GM19193 (cell line): ENCODE results near the gene MAPK10.

ENCODE experiments used
- POLR2A ChIP-seq: IDR thresholded peaks from 4 replicates; pipeline ENCODE4 v1.6.1; 2011; ENCODE audit not compliant: insufficient read depth, insufficient read length; ENCODE audit errors: extremely low read depth

Gene MAPK10

DNA sequence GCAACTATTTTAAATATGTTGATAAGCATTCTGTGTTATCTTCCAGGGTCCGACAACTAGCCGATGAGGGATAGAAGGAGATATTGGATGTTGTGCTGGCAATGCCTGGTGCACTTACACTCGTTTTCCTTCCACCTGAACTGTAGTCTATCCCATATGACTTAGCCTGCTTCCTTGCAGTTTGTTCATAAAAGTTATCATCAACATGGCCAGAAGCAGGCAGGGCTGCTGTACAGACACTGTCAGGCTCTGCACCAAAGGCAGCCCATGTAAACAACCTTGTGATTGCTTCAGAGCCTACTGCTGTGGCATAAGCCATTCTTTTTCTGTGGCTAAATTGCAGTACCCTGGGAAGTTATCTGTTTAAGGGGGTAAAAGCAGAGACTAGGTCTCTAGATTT lies 1.6 kb downstream of the MAPK10 start:
- TF ChIP-seq POLR2A = no peak

- no peak for TF ChIP-seq POLR2A
Measured at GRCh38 chr4:86357608-86358007, 2.2 kb downstream of the MAPK10 start.

- TF ChIP-seq POLR2A = no peak
Measured at GRCh38 chr4:86356425-86357210, 3.2 kb downstream of the MAPK10 start.

DNA sequence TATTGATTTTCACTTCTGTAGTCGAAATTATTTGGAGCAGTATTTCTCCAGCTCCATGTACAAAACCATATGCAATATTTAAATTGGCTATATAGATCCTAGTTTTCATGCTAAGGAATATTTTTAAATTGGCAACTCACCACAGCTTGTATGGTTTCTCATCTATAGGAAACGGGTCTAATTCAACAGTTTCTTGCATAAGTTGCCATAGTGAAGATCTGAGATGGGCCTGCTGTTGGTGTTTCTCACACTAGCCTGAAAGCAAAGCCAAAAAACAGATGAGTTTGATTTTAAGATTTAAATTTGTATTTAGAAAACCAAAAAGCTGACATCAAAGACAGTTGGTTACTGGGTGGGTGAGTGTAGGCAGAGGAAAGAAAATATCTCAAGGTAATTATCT lies 5.5 kb downstream of the MAPK10 start:
- TF ChIP-seq POLR2A = no peak

GRCh38 chr4:86346320-86346719 lies 13.5 kb downstream of the MAPK10 start:
- no peak for TF ChIP-seq POLR2A

DNA sequence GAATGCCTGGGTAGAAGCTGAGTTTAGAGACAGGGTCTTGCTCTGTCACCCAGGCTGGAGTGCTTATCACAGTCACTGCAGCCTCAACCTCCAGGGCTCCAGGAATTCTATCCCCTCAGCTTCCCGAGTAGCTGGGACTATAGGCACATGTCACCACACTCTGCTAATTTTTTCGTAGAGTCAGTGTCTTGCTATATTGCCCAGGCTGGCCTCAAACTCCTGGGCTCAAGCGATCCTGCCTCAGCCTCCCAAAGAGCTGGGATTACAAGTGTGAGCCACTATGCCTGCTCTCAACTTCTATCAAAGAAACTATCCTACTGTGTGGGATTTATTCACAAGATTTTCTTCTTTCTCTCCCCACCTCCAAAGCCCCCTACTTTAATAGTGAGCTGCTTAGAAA lies 15.7 kb downstream of the MAPK10 start:
- no peak for TF ChIP-seq POLR2A

- TF ChIP-seq POLR2A = no peak
Measured at GRCh38 chr4:86338989-86339388, 20.9 kb downstream of the MAPK10 start.

DNA sequence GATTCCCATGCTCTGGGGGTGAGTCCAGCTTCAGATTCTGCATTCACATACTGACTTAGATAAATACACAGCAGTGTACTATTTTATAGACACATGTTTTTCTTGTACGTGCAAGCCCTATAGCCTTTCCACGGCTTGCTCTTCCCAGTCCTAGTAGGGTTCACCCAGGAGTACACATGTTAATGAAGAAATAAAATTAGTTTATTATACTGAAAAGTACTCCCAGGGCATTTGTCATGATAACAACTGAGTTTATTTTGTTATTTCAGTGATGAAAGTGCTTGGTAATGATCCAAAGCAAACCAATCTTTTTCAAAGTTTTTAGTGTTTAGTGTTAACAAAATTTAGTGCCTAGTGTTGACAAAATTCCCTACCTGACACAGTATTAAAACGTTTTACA lies 21.3 kb downstream of the MAPK10 start:
- TF ChIP-seq POLR2A = no peak

DNA sequence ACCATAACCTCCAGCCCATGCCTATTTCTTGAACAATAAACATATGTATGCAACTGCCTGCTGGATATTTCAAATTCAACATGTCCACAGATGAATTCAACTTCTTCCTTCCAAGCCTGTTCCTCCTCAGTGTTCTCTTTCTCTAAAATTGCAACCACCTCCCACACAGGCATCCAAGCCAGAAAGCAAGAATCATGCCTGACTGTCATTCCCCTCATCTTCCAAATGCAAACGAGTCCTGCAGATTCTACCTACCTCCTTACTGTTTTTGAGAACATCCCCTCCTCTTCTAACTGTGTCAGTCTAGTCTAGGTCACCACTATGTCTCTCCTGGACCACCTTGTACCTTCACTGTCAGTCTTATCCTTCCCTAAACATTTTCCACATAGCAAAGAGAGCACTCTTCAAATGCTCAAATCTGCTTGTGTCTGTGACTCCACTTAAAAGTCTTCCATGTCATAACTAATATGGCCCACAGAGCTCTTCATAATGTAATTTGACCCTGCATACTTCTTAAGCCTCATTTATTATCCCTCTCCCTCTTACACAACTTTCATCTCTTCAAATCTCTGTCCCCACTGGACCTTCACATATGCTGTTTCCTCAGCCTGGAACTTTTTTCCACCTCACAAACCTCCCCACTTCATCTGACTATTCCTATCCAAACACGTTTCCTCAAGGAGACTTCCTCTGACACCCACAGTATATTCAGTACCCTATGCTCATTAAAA lies 25.7 kb downstream of the MAPK10 start:
- no peak for TF ChIP-seq POLR2A

DNA sequence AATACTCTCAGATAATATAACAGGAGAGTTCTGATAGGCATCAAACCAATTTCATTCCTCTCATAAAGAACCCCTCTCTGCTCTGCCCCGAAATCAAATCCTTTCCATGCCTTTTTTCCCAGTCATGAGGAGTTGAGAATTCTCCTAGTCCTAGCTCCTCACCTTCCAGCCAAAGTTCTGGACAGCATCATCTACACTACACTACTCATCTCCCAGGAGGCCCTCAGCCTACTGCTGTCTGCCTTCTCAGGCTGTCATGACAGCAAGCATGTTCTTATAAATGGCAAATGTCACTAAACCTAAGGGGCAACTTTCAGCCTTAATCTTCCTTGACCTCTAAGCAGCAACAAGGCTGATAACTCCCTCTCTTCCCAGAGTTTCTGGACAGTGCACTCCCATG lies 26.6 kb downstream of the MAPK10 start:
- TF ChIP-seq POLR2A = no peak

DNA sequence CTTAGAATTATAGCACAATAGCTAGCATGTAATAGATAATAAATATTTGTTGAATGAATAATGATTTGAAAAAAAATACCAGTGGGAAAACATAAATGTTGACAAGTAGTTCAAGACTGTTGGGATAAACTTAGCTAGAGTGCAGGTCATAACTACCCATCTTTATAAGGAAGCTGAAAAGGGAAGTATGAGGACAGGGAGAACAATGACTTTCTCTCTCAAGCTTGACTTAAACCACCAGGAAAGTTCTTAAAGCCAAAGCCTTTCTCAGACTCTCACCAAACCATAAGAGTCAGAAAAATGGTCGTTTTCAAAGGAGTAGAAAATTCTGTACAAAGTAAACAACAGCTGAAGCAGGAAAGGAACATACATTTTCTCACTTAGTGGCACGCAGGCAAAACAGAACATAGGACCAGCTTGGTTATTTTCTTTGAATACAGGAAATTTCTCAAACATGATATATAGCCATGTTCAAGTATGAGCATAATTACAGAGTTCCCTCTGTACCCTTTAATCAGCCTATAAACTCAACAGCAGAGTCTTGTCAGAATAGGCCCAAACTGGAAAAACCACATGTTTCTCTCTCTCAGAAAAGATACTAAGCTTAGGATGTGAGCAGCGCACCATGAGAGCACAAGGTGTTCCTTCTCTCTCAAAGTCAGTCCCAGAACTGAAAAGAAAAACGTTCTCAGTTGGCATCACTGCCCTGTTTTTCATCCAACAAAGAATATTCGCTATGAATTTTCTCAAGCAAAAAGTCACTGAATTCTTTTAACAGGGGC lies 28.7 kb downstream of the MAPK10 start:
- no peak for TF ChIP-seq POLR2A

GRCh38 chr4:86329431-86329830 lies 30.4 kb downstream of the MAPK10 start:
- no peak for TF ChIP-seq POLR2A

GRCh38 chr4:86326400-86326799 lies 33.5 kb downstream of the MAPK10 start:
- no peak for TF ChIP-seq POLR2A

- no peak for TF ChIP-seq POLR2A
Measured at GRCh38 chr4:86319390-86319789, 40.5 kb downstream of the MAPK10 start.

GRCh38 chr4:86315579-86315978 lies 44.3 kb downstream of the MAPK10 start:
- no peak for TF ChIP-seq POLR2A

DNA sequence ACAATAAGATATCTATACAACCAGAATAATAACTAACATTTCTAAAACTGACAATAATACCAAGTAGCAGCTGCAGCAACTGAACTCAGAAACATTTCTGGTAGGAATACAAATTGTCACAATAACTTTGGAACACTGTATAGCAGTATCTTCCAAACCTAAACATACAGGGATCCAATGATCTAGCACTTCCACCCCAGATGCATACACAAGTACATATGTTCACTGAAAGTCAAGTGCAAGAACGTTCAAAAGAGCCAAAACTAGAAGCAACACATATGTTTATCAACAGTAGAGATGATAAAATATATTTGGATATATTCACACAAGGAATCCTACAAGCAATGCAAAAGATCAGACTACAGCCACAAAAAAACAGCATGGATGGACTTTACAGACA lies 46.2 kb downstream of the MAPK10 start:
- no peak for TF ChIP-seq POLR2A

- TF ChIP-seq POLR2A = no peak
Measured at GRCh38 chr4:86307432-86307831, 52.4 kb downstream of the MAPK10 start.

DNA sequence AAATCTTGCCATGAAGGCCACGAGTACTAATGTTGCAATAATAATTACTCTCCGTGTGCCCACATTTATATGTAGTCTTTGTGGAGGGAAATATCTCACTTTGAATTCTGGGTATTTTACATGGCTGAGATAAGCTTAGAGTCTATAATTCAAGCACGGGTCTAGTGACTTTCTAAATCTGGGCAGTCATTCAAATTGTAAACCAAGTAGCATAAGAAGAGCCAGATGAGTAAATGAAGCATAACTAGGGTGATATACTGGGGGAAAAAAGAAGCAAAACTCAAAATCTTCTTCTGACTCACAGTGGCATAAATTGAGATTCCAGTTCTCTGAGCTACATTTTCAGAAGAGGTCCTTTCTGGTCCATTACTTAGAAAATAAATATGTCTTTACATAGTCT lies 53.0 kb downstream of the MAPK10 start:
- no peak for TF ChIP-seq POLR2A
